Stimulated activated CD4-positive, alpha-beta T cell treated with anti-CD3 and anti-CD28 coated beads, Interleukin-12 subunit alpha, Interleukin-12 subunit beta, amount 100 ng/mL, for 4 hours (primary cell): Measurements from ENCODE around the gene EDAR.

Source experiments
- DNase-seq: peaks from one replicate; pipeline ENCODE4 v3.0.0-alpha.2; 2020

Gene EDAR

GRCh38 chr2:108965540-108966289 lies 23.3 kb downstream of the EDAR start:
- DNase-seq = no peak

- DNase-seq = no peak
Measured at GRCh38 chr2:108963057-108963456, 26.0 kb downstream of the EDAR start.

GRCh38 chr2:108961796-108962195 lies 27.2 kb downstream of the EDAR start:
- no peak for DNase-seq

GRCh38 chr2:108960006-108960405 lies 29.0 kb downstream of the EDAR start:
- no peak for DNase-seq

- no peak for DNase-seq
Measured at GRCh38 chr2:108959401-108959800, 29.6 kb downstream of the EDAR start.

- DNase-seq = no peak
Measured at GRCh38 chr2:108958632-108959341, 30.2 kb downstream of the EDAR start.

GRCh38 chr2:108958002-108958401 lies 31.0 kb downstream of the EDAR start:
- DNase-seq = no peak

GRCh38 chr2:108956375-108956774 lies 32.6 kb downstream of the EDAR start:
- no peak for DNase-seq

- DNase-seq = no peak
Measured at GRCh38 chr2:108950369-108951135, 38.5 kb downstream of the EDAR start.

GRCh38 chr2:108949316-108950239 lies 39.4 kb downstream of the EDAR start:
- DNase-seq = no peak

GRCh38 chr2:108947271-108947907 lies 41.6 kb downstream of the EDAR start:
- no peak for DNase-seq

- DNase-seq = no peak
Measured at GRCh38 chr2:108946442-108946841, 42.6 kb downstream of the EDAR start.

GRCh38 chr2:108945969-108946368 lies 43.1 kb downstream of the EDAR start:
- DNase-seq = no peak

- DNase-seq = no peak
Measured at GRCh38 chr2:108944601-108945331, 44.3 kb downstream of the EDAR start.

GRCh38 chr2:108943751-108944150 lies 45.3 kb downstream of the EDAR start:
- DNase-seq = no peak

- no peak for DNase-seq
Measured at GRCh38 chr2:108942888-108943287, 46.1 kb downstream of the EDAR start.

- no peak for DNase-seq
Measured at GRCh38 chr2:108942231-108942825, 46.7 kb downstream of the EDAR start.

GRCh38 chr2:108941767-108942166 lies 47.3 kb downstream of the EDAR start:
- DNase-seq = no peak

GRCh38 chr2:108941161-108941665 lies 47.8 kb downstream of the EDAR start:
- DNase-seq = no peak

GRCh38 chr2:108940156-108940555 lies 48.9 kb downstream of the EDAR start:
- DNase-seq = no peak
